ENCODE results near the gene ADORA1.

- no peak for TF ChIP-seq CTCF (IDR thresholded peaks at IDR 0.05)
- TF ChIP-seq POLR2A (IDR thresholded peaks at IDR 0.05) = no peak
Observed at GRCh38 chr1:203085528-203086406, 41.8 kb upstream of the ADORA1 start, which contains the start of gene MYOG.

Measured in thyroid gland (tissue), 4 donors.